Thyroid gland (tissue), 4 donors: Measurements from ENCODE around the gene ATP4B. TPM values are rescaled to one million over a fixed set of nuclear protein-coding genes. Genes with fewer than 3 reads are reported as not detected.

Experiments used
- DNase-seq, 2 donors: peaks; one replicate each; pipeline ENCODE4 v3.0.0-alpha.2; 2019
- H3K27ac ChIP-seq, 3 donors: fragments of 200-600 bp; sonication (generic); 1 replicate in 2 of 3; 2 replicates in 1 of 3; pipeline ENCODE4 v1.5.1; 2016 to 2019; ENCODE audit warnings: mild to moderate bottlenecking in 1 of 3, moderate library complexity in 1 of 3
- H3K27me3 ChIP-seq: fragments of 200-600 bp; sonication (generic); one replicate; pipeline ENCODE4 v1.5.1; 2019
- H3K36me3 ChIP-seq, 2 donors: fragments of 200-600 bp; sonication (generic); one replicate each; pipeline ENCODE4 v1.5.1; 2016 to 2019
- H3K4me1 ChIP-seq, 2 donors: fragments of 200-600 bp; sonication (generic); one replicate each; pipeline ENCODE4 v1.5.1; 2017 to 2019
- H3K4me3 ChIP-seq, 3 donors: fragments of 200-600 bp; sonication (generic); replicated peaks in 1 of 3; 1 replicate in 2 of 3; 2 replicates in 1 of 3; pipeline ENCODE4 v1.5.1; 2016; ENCODE audit warnings: mild to moderate bottlenecking in 1 of 3
- H3K9me3 ChIP-seq: fragments of 200-600 bp; sonication (generic); one replicate; pipeline ENCODE4 v1.5.1; 2017
- CTCF ChIP-seq, 6 experiments: fragments of 200-600 bp in 3 of 6; fragments of 450-650 bp in 3 of 6; sonication (generic) in 3 of 6; IDR thresholded peaks; one replicate each; pipeline ENCODE4 v1.5.1; 2016 to 2019; ENCODE audit warnings: antibody characterized with exemption in 6 of 6, mild to moderate bottlenecking in 2 of 6, inconsistent platforms in 1 of 6, moderate library complexity in 1 of 6
- POLR2A ChIP-seq, 2 donors: fragments of 450-650 bp; IDR thresholded peaks; one replicate each; pipeline ENCODE4 v1.6.1; 2017; ENCODE audit warnings: antibody characterized with exemption in 2 of 2, mild to moderate bottlenecking in 2 of 2, moderate library complexity in 1 of 2
- WGBS, 2 donors: methylation state at CpG; one replicate each; pipeline ENCODE4 v1.1.5; 2017; 5-methylcytosine and 5-hydroxymethylcytosine counted together
- intact Hi-C: fragments of 100-400 bp; cut with DNase I; formaldehyde crosslinking; loops from one replicate; pipeline ENCODE4 v1.15.1; 2023
- total RNA-seq, 4 donors: library from RNA; depleted of rRNA; stranded (reverse); fragments of >200 nt; gene quantifications; one replicate each; pipeline ENCODE4 v1.2.3, GENCODE V29; 2016

Gene ATP4B
- total RNA-seq, 4 donors from 2014 or later: not detected

- 93 to 95% methylated on average over 10 of the region's 10 CpGs for WGBS, 2 donors
- intact Hi-C loops: no loop called here
These were observed 45.4 kb downstream of the ATP4B start for GRCh38 chr13:113612607-113613006.

DNA sequence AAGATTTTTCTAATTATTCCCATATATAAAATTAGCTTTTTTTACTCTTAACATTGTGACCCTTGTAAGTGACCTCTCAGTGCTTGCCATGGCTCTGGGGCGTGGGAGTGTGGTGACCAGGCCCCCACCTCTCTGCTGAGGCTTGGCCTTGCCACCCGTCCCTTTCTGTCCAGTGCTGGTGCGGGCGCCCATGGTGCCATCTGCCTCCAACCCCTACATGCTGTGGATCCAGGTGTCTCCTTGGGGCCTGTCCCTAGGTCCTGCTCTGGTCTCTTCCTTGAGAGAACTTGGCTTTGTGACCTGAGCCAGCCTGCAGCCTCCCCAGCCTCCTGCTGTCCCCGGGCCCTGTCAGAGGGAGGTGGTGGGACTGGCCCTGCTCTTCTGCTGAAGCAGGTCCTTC lies 46.0 kb downstream of the ATP4B start:
- DNase-seq: no peak
- Histone ChIP-seq H3K4me1 (peaks cover 9 to 11% of the 10 kb centered on the region in 2 donors), H3K4me3 (no peak overlapping the region), H3K27me3 (no peaks in the 10 kb centered on the region), H3K27ac (no peak overlapping the region), H3K9me3 (no peaks in the 10 kb centered on the region), H3K36me3 (peaks cover 0 to 4% of the 10 kb centered on the region in 2 donors)
- TF ChIP-seq CTCF (IDR thresholded peaks at IDR 0.05) (no peak), POLR2A (IDR thresholded peaks at IDR 0.05) (no peak)
- WGBS, 2 donors: 98% methylated on average over 4 to 5 of the region's 5 CpGs
- intact Hi-C loops: no loop called here

More at GRCh38 chr13:113612607-113613006, 45.4 kb downstream of the ATP4B start:
- TF ChIP-seq POLR2A (IDR thresholded peaks at IDR 0.05): no peak
- no peak for TF ChIP-seq CTCF (IDR thresholded peaks at IDR 0.05)
- Histone ChIP-seq H3K4me3 (no peak overlapping the region), H3K27ac (no peak overlapping the region), H3K27me3 (no peaks in the 10 kb centered on the region), H3K9me3 (no peaks in the 10 kb centered on the region), H3K36me3 (peaks cover 0 to 4% of the 10 kb centered on the region in 2 donors), H3K4me1 (peaks cover 10 to 17% of the 10 kb centered on the region in 2 donors)
- no peak for DNase-seq

DNA sequence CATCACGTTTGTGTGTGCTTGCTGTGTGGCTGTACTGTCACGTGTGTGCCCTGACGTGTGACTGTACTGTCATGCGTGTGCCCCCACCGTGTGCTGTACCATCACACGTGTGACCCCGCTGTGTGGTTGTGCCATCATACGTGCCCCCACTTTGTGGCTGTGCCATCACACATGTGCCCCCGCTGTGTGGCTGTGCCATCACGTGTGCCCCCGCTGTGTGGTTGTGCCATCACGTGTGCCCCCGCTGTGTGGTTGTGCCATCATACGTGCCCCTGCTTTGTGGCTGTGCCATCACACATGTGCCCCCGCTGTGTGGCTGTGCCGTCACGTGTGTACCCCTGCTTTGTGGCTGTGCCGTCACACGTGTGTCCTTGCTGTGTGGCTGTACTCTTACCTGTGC lies 47.7 kb downstream of the ATP4B start:
- Histone ChIP-seq H3K9me3 (no peaks in the 10 kb centered on the region), H3K27me3 (no peaks in the 10 kb centered on the region), H3K4me1 (no peaks in the 10 kb centered on the region), H3K36me3 (peaks cover 0 to 4% of the 10 kb centered on the region in 2 donors), H3K27ac (no peak overlapping the region), H3K4me3 (no peak overlapping the region)
- intact Hi-C loops: no loop called here
- TF ChIP-seq CTCF (IDR thresholded peaks at IDR 0.05): no peak
- no peak for TF ChIP-seq POLR2A (IDR thresholded peaks at IDR 0.05)
- WGBS, 2 donors: 90 to 94% methylated on average over 19 of the region's 19 CpGs
- DNase-seq: no peak

DNA sequence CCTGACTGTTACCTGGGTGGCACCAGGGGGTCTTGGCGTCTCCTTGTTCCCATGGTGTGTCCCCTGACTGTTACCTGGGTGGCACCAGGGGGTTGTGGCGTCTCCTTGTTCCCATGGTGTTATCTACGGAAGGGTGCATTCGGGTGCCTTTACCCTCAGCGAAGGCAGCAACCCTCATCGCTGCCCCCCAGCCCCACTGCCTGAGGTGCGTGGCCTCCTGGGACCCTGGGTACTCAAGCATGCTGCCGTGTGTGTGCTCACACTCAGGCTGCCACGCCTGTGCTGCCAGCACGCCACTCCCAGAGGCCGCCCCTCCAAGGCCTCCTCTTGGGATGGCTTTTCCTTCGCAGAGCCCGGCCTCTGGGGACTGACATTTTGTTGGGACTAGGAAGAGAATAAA lies 48.4 kb downstream of the ATP4B start:
- whole genome bisulfite sequencing, 2 donors: 86 to 100% methylated on average over 6 to 13 of the region's 13 CpGs
- peaks cover 0 to 4% of the 10 kb centered on the region in 2 donors for H3K36me3 ChIP-seq
- no peak overlapping the region for H3K27ac ChIP-seq
- no peaks in the 10 kb centered on the region for H3K27me3 ChIP-seq
- H3K4me1 ChIP-seq: no peaks in the 10 kb centered on the region
- no peak for TF ChIP-seq POLR2A (IDR thresholded peaks at IDR 0.05)
- TF ChIP-seq CTCF (IDR thresholded peaks at IDR 0.05): no peak
- H3K9me3 ChIP-seq: no peaks in the 10 kb centered on the region
- DNase-seq: no peak
- no peak overlapping the region for H3K4me3 ChIP-seq
- intact Hi-C loops: no loop called here

GRCh38 chr13:113608967-113609533 lies 48.9 kb downstream of the ATP4B start:
- H3K36me3 ChIP-seq: peaks cover 0 to 4% of the 10 kb centered on the region in 2 donors
- 94 to 95% methylated on average over 21 to 22 of the region's 22 CpGs for WGBS, 2 donors
- TF ChIP-seq CTCF (IDR thresholded peaks at IDR 0.05) (no peak), POLR2A (IDR thresholded peaks at IDR 0.05) (no peak)
- H3K9me3 ChIP-seq: no peaks in the 10 kb centered on the region
- H3K27me3 ChIP-seq: no peaks in the 10 kb centered on the region
- DNase-seq: no peak
- H3K27ac ChIP-seq: no peak overlapping the region
- H3K4me1 ChIP-seq: no peaks in the 10 kb centered on the region
- no peak overlapping the region for H3K4me3 ChIP-seq
- intact Hi-C loops: no loop called here
